LNCAP (cell line): ENCODE results near the gene MALSU1.

Experiments
- TF ChIP-seq, protein P1 (sequence below): fragments of 450-650 bp; IDR thresholded peaks from 2 replicates; pipeline ENCODE4 v1.5.1; 2017; ENCODE audit warnings: mild to moderate bottlenecking

Gene MALSU1

DNA sequence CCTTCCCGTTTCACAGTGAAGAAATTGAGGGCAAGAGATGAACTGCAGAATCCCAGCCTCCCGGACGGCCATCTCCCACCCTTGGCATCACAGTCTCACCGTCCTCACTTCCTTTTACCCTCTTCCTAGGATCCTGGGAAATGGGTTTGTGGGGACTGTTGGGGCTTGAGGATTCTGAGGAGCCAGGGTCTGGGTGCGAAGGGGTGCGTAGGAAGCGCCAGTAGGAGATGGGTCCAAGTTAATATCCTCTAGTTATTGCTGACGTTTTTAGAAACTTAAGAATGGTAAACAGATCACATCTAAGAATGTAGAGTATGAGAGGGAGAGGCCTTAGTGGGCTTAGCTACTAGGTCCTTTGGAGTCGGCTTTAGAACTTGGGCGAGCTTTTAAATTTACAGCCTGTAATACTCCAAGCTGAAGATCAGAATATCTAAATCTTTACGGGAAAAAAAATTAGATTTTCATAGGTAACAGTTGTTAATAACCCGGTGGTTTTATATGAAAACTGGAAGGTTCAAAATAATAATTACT, 696 bp downstream of the MALSU1 start:
- TF ChIP-seq, protein P1, sequence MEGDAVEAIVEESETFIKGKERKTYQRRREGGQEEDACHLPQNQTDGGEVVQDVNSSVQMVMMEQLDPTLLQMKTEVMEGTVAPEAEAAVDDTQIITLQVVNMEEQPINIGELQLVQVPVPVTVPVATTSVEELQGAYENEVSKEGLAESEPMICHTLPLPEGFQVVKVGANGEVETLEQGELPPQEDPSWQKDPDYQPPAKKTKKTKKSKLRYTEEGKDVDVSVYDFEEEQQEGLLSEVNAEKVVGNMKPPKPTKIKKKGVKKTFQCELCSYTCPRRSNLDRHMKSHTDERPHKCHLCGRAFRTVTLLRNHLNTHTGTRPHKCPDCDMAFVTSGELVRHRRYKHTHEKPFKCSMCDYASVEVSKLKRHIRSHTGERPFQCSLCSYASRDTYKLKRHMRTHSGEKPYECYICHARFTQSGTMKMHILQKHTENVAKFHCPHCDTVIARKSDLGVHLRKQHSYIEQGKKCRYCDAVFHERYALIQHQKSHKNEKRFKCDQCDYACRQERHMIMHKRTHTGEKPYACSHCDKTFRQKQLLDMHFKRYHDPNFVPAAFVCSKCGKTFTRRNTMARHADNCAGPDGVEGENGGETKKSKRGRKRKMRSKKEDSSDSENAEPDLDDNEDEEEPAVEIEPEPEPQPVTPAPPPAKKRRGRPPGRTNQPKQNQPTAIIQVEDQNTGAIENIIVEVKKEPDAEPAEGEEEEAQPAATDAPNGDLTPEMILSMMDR, result no peak

DNA sequence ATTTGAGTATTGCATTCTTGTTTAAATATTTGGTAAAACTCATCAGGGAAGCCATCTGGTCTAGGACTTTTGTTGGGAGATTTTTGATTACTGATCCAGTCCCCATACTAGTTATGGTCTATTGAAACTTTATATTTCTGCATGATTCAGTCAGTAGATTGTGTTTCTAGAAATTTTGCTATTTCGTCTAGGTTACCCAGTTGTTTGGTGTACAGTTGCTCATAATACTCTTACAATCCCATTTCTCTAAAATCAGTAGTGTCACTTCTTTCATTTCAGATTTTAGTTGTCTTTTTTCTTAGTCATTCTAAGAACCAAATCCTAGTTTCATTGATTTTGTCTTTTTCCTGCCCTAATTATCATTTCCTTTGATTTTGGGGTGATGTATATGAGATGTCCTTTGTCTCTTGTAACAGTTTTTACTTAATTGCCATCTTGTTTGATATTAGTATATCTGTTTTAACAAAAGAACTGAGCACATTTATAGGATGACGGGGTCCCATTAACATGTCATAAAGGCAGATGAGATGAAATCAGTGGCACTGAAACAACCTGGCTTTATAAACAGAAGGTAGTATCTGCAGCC, 7.9 kb downstream of the MALSU1 start:
- TF ChIP-seq, protein P1, result no peak

DNA sequence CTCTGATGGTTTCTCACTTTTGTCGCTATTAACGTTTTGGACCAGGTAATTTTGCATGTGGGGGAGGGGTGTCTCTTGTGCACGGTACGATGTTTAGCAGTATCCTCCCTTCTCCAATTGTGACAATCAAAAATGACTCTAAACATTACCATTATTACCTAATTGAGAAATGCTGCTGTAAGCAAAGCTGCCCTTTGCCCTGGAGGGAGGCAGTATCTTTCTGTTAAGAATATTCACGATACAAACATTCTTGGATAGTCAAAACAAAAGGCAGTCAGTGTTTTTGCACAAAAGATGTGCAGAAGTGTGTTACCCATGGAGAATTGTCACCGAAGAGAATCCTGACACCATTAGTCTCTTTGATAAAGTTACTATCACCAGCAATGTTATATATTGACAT, 9.6 kb downstream of the MALSU1 start:
- TF ChIP-seq, protein P1, result no peak

DNA sequence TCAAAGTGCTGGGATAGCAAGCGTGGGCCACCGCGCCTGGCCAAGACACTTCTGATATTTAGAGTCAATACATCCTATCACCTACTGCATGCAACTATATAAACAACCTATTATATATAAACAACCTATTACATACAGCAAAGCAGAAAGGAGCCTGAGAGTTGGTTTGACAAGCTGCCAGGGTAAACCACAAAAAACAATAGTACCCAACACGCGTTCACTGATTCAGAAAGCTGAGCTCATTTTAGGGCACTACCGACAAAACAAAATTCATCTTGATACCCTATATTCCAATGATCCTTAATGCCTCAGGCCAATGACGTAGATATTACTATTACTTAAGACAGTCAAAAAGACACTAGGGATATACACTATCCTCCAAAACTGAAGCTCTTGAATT, 16.2 kb downstream of the MALSU1 start:
- TF ChIP-seq, protein P1, result no peak

DNA sequence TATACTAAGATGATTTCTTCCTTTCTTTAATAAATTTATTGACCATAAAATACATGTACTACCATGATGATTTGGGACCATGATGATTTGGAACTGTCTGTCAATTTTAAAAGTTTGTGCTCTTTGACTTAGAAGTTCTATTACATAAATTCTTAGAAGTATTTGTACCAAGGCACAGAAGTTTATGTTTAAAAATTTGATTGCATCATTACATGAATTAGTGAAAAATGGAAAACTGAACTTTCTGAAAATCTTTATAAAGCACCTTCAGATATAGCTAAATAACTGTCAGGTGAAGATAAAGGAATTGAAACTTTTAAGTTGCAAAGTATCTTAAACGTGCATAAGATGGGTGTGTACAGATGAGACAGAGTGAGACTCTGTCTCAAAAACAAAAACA, 32.0 kb downstream of the MALSU1 start:
- TF ChIP-seq, protein P1, result no peak

DNA sequence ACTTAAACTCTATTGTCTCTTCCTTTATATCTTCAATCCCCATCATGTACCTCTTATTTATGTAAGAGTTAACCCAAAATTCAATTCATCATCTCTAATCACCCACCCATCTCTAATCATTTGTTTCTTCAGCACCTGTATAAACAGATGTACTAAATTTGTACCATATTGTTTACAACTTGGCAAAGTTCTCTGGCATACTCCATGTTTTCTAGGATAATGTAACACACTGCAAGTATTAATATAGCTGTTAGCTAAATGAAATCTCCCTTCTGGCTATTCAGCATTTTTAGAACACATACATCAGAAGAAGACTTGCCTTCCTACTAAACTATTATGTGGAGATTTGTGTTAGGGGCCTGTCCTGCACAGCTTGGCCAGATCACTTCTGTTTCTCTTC, 33.1 kb downstream of the MALSU1 start:
- TF ChIP-seq, protein P1, result no peak

DNA sequence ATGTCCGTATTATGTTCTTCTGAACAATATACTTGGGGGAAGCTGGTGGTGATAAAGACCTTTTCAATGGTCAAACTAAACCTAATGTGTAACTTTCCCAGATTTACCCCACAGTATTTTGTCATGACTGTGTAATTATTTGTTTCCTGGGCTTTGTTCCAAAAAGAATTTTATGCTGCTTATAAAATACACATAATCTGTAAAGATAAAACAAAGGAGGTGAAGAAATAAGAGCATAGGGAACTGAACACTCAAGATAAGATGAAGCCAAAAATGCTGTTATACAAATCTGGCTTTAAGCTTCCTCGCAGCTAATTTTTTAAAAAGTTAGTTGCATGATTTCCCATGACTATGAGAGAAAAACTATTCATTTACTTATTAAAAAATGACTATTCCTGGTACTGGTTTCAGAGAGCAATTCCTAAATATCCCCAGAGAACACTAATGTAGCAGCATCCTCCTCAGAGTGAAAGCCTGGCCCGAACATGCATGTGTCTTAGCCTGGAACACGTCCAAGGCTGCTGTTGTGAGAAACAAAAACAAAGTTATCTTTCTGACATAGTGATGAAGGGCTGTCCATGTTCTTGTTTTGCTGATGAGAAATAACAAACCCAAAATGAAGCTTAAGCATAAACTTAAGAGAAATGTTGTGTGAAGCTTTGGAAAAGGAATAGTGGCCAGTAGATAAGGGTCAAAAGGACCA, 33.9 kb downstream of the MALSU1 start:
- TF ChIP-seq, protein P1, result no peak
